HG03571 (cell line): ENCODE data around the gene SLC38A3.
"Not testable (repeated sequence)": the region's sequence is repeated elsewhere in the genome, so short reads cannot be mapped to it uniquely, and the experiment has no call there.

Source experiments
- ATAC-seq: cut with Tn5 transposase; IDR thresholded peaks from one replicate; pipeline ENCODE4 v1.9.1; 2021; ENCODE audit not compliant: unreplicated experiment

Gene SLC38A3

DNA sequence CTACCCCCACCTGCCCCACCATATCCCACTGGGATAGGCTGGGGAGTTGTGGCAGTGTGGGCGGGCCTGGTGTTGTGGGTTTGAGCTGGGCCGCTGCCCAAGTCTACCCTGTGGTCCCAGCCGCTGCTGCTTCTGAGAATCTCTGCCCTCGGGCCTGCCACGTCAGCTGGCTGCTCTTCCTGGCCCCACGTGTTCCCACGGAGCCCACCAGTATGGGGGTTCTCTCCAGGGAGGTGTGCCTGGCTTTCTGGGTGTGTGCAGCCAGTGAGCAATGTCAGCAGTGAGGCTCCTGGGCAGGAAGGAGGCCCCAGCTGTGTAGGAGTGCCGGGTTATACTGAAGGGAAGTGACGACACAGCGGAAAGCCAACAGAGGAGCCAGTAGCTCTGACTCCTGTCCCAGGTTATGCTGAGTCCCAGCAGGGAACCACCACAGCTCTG is 41.5 kb downstream of the SLC38A3 start:
- peak; percentile 37 for ATAC-seq

DNA sequence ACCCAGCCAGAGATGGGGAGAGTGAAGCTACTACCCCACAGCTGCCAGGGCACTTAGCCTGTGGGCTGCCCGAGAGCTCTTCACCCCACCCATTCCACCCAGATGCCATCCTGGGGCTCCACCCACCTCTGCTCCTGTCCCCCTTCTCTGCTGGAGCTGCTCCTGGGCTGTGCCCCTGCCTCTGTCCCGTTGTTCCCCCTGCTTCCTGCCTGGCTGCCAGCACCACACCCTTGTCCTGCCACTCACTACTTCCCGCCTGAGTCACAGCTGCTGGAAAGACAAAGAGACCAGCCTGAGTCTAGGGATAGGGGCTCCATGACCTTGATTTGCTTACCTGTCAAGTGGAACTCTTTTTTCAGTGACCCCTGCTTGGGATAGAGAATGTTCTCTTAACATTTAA is 43.3 kb downstream of the SLC38A3 start:
- ATAC-seq: no peak

DNA sequence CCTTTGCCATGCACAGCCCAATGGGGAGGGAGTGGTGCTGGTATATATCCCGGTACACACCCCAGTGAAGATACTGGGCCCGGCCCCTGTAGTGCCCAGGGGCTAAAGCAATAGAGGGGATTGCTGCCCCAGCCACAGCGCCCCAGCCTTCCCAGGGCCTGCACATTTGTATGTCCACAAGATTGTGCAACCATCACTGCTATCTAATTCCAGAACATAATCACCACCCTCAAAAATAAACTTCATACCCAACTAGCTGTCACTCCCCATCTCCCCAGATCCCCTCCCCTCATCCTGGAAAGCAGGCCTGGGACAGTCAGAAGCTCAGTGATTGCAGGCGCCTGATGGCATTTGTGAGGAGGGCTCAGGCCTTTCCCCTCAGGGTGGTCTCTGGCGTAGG is 44.4 kb downstream of the SLC38A3 start:
- ATAC-seq: no peak

- ATAC-seq: no peak
Observed at GRCh38 chr3:50250514-50250913, 45.4 kb downstream of the SLC38A3 start.

DNA sequence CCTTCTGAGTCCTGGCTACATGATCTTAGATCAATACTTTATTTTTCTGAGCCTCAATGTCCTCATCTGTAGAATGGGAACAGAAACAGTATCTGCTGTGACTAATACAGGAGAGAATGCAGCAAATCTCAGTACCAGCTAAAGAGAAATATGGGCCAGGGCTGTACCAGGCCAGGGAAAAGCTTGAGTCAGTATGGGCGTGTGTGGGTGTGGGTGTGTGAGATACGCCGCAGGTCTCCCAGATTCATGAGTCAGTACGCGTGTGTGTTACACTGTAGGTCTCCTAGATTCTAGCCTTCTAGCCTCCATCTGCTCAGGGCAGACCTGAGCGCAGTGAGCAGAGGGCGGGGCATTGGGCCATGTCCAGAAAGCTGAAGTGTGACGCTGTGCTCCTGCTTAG is 46.1 kb downstream of the SLC38A3 start:
- ATAC-seq: no peak

GRCh38 chr3:50254577-50255250 is 49.6 kb downstream of the SLC38A3 start:
- ATAC-seq: no peak

DNA sequence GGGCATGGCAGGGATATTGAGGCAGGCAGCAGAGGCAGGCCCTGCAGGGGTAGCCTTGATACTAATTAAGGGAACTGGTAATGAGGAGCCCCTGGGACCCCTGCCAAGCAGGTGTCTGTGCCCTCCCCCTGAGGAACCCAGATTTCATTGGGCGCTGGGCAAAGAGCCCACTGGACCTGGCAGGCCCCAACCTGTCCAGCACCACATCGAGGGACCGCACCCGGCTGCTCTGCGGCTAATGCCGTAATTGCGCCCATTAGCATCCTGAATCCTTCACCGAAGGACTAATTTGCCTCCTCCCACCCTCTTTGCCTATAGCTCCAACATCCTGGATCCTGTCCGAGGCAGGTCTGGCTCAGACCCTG is 50.2 kb downstream of the SLC38A3 start:
- no peak for ATAC-seq

GRCh38 chr3:50256978-50257890 is 52.2 kb downstream of the SLC38A3 start:
- no peak for ATAC-seq

GRCh38 chr3:50258029-50258680 is 53.1 kb downstream of the SLC38A3 start:
- no peak for ATAC-seq

- no peak for ATAC-seq
Observed at GRCh38 chr3:50258979-50259378, 53.9 kb downstream of the SLC38A3 start.

DNA sequence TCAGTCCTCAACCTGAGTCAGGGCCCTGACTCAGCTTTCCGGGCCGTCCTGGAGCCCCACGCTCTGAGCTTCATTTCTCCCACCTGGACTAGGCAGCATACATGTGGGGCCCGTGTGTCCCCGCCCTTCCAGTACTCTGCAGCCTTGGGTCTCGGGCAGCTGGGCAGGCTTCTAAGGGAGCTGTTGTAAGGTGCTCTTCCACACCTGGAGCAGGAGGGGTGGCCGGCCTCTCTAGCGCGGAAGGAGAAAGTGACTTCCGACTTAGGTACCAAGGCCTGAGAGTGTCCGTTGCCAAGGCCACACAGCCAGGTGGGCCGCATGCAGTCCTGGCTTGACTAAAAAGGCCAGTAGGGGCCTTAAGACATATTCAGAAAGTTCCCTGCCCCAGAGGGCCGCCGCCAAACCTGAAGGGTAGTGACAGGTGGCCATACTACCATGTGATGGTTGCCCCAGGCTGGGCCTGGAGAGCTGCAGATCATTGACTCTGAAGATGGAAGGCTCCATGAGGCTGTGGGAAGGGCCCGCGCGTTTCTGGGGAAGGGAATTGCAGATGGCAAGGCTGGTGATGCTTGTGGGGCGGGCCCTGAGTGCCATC is 54.5 kb downstream of the SLC38A3 start:
- ATAC-seq: peak; percentile 13

DNA sequence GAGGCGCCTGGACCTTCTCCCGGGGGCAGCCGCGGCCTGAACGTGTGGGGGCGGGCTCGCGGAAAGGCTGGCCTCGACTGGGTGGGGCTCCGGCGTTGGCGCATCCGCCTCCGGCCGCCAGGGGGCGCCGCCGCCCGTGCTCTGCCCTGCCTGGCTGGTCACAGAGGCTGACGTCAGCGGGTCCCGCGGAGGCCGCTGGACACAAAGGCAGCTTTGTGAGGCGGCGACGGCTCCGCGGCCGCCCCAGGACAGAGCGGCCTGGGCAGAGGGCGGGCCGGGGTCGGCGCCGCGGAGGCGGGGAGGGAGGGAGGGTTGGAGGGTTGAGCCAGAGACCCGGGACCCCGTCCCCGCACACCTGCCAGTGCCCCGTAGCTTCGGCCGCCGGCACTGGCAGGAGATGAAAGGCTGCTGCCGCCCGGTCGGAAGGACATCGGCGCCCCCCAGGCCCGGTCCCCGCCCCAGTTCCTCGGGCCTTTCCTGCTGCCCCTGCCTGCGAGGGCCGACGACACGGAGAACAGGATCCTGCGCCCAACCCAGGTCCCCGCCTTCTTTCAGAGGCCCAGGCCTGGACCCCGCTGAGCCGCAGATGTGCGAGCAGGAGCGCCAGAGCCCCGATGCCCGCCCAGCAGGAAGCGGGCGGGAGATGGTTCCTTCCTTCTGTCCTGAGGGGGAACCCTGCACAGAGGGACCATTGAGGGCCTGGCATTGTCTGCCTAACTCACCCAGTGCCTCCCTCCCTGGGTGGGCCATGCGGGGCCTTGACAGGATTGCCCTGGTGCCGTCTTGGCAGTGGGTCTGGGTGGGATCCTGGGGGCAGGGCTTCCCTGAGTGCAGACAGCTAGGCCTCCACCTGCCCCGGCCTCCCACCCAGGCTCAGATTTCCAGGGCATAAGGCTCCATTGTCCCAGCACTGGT is 55.2 kb downstream of the SLC38A3 start:
- peak; percentile 82 for ATAC-seq

DNA sequence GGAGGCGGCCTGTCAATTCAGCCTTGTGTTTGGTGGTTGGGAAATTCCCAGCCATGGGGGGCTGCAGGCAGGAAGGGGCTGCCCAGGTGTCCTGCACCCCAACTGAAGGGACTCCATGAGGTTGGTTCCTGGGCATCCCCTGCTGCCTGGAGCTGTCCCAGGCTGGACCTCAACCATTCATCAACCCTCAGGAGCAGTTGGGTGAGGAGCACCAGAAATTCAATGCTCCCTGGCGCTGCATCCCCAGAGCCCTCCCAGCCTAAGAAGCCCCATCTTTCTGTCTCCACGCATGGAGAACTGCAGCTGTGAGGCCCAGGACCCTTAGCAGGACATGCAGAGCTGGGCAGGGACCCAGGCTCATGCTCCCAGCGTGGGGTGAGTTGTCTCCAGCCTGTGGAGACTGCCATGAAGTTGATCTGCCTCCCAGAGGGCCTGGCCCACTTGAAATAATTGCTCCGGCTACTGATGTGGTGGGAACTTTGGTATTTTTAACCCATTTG is 55.9 kb downstream of the SLC38A3 start:
- ATAC-seq: no peak

DNA sequence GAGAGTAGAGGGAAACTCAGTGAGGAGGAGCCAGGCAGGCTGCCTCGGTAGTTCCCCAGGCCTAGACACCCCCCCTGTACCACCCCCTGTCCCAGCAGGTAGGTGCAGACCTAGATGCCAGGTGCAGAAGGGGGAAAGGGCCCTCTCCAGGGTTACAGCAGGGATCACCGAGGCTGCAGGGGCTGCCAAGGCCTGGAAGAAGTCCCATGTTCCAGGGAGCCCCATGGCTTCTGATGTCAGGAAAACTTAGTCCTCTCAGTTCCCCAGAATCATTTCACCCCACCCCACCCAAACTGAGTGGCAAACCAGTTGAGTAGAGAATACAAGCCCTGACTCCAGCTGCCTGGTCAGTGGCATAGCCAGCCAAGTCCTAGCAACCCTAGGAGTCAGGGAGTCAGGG is 56.4 kb downstream of the SLC38A3 start:
- ATAC-seq: no peak

DNA sequence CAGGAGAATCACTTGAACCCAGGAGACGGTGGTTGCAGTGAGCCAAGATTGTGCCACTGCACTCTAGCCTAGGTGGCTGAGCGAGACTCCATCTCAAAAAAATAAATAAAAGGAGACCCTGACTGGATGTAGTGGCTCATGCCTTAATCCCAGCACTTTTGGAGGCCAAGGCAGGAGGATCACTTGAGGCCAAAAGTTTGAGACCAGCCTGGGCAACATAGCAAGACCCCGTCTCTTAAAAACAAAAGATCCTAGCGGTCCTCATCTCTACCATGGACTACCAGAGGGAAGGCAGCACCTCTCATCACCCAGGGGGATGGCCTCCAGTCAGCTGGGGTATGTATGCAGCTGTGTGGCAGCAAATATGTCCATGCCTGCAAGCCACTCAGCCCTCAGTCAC is 57.1 kb downstream of the SLC38A3 start:
- ATAC-seq: not testable (repeated sequence)

- no peak for ATAC-seq
Observed at GRCh38 chr3:50262778-50263177, 57.7 kb downstream of the SLC38A3 start.

DNA sequence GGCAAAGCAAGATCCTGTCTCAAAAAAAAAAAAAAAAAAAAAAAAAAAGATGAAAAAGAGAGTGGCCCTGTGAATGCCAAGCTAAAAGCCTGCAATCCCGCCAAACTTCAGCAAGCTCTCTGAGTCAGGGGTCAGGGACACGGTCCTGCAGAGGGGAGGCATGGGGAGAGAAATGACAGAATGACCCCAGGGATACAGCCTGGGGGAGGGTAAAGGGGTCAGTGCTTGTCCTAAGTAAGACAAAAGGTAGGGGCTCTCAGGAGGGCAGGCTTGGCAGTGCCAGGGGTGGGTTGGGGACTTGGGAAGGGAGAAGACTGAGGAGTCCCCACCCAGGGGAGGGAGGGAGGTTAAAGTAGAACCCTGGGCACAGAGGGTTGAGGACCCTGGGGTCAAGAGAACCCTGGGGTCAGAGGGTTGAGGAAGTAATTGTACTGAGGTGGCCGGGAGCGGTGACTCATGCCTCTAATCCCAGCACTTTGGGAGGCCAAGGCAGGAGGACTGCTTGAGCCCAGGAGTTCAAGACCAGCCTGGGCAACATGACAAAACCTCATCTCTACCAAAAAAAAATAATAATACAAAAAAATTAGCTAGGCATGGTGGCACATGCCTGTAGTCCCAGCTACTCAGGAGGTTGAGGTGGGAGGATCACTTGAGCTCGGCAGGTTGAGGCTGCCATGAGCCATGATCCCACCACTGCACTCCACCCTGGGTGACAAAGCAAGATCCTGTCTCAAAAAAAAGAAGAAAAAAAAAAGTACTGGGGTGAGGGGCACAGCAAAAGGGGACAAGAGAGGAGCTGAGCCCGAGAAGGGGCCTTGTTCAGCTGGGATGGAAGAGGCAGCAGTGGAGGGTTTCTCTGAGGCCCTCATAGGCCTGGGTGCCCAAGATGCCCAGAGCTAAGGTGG is 58.7 kb downstream of the SLC38A3 start:
- no peak for ATAC-seq

- no peak for ATAC-seq
Observed at GRCh38 chr3:50264383-50264963, 59.4 kb downstream of the SLC38A3 start.

- ATAC-seq: no peak
Observed at GRCh38 chr3:50264964-50265485, 60.0 kb downstream of the SLC38A3 start.
